SU-DHL-6 (cell line): ENCODE results near the gene SLC7A4.

Source experiments
- H2AFZ ChIP-seq: fragments of 200-600 bp; sonication (generic); 2 replicates; pipeline ENCODE4 v1.6.1; 2014; ENCODE audit warnings: low read depth, mild to moderate bottlenecking, moderate library complexity, mixed read lengths, antibody characterized with exemption, low read length; ENCODE audit not compliant: severe bottlenecking
- H3F3A ChIP-seq: fragments of 200-600 bp; shearing (Covaris generic); 2 replicates; pipeline ENCODE4 v1.6.0; 2016; ENCODE audit warnings: antibody characterized with exemption, mild to moderate bottlenecking; ENCODE audit not compliant: insufficient read depth
- H3K27ac ChIP-seq: fragments of 200-600 bp; sonication (generic); 2 replicates; pipeline ENCODE4 v1.5.1; 2016; ENCODE audit warnings: low read depth, mild to moderate bottlenecking, low read length, moderate library complexity, mixed read lengths
- H3K27me3 ChIP-seq: fragments of 200-600 bp; sonication (generic), shearing (Covaris generic); 2 replicates; pipeline ENCODE4 v1.6.0; 2014; ENCODE audit warnings: mild to moderate bottlenecking, low read length
- H3K36me3 ChIP-seq: fragments of 200-600 bp; sonication (generic); 2 replicates; pipeline ENCODE4 v1.6.1; 2014; ENCODE audit warnings: mild to moderate bottlenecking, low read length, mixed read lengths
- H3K4me2 ChIP-seq: fragments of 300-600, 200-600 bp; shearing (Covaris generic), sonication (generic); 2 replicates; pipeline ENCODE4 v1.6.0; 2014; ENCODE audit warnings: low read length, low read depth, mild to moderate bottlenecking; ENCODE audit not compliant: poor library complexity, severe bottlenecking
- H3K4me3 ChIP-seq: fragments of 200-600 bp; sonication (generic); 2 replicates; pipeline ENCODE4 v1.5.1; 2014; ENCODE audit warnings: antibody characterized with exemption, low read length, mild to moderate bottlenecking, mixed read lengths; ENCODE audit not compliant: insufficient read depth, poor library complexity, severe bottlenecking
- H3K79me2 ChIP-seq: fragments of 200-600 bp; sonication (generic); 2 replicates; pipeline ENCODE4 v1.6.1; 2014; ENCODE audit warnings: mild to moderate bottlenecking, low read length, moderate library complexity; ENCODE audit not compliant: insufficient read depth
- H3K9ac ChIP-seq: fragments of 200-600 bp; sonication (generic); 2 replicates; pipeline ENCODE4 v1.7.0; 2014; ENCODE audit warnings: mild to moderate bottlenecking, low read length
- H3K9me2 ChIP-seq: fragments of 200-600 bp; sonication (generic); replicated peaks from 2 replicates; pipeline ENCODE4 v1.6.1; 2014; ENCODE audit warnings: low read length; ENCODE audit not compliant: insufficient read depth
- H3K9me3 ChIP-seq: fragments of 200-600 bp; sonication (generic); 2 replicates; pipeline ENCODE4 v1.6.1; 2014; ENCODE audit warnings: low read length, mixed read lengths; ENCODE audit not compliant: insufficient read depth
- H4K20me1 ChIP-seq: fragments of 200-600 bp; sonication (generic); 2 replicates; pipeline ENCODE4 v1.6.1; 2014; ENCODE audit warnings: low read depth, mild to moderate bottlenecking, antibody characterized with exemption, low read length, moderate library complexity, mixed read lengths
- CTCF ChIP-seq: fragments of 200-600 bp; sonication (generic); IDR thresholded peaks from one replicate; pipeline ENCODE4 v1.5.1; 2017; ENCODE audit warnings: antibody characterized with exemption, mild to moderate bottlenecking, low read length, moderate library complexity; ENCODE audit not compliant: insufficient read depth, poor library complexity, severe bottlenecking
- EZH2phosphoT487 ChIP-seq: fragments of 200-600 bp; sonication (generic), shearing (Covaris generic); conservative IDR thresholded peaks from 2 replicates; pipeline ENCODE4 v1.6.1; 2018; ENCODE audit warnings: mild to moderate bottlenecking, antibody characterized with exemption, low read length, moderate library complexity, mixed read lengths

SLC7A4 gene

DNA sequence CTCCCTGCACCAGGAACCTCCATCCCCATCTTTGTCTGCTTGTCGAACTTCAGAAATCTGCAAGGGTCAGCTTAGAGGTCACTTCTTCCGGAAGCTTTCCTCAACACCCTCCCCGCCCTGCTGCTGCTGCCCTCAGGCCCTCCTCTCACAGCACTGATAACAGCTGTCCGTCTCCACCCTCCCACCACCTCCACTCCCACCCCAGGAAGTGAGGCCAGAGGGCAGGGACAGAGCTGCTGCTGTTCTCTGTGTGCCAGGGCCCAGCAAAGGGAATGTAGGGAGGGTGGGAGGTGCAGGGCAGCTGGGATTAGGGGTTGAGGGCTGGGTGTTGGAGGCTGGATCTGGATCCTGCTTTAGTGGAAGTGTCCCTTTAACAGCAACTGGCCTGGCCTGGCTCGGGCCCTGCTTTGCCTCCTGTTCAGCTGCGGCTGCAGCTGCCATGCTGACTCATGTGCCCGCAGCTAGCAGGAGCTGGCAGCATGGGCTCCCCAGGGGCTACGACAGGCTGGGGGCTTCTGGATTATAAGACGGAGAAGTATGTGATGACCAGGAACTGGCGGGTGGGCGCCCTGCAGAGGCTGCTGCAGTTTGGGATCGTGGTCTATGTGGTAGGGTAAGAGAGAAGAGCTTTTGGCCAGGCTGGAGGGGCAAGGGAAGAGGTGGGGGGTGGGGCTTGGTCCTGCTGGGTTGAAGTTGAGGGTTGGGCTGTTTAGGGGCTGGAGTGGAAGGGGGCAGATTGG, 17.5 kb downstream of the SLC7A4 start, which contains the start of gene P2RX6:
P2RX6 (plus strand) TSS at position 440 of the 740 bp plus-strand sequence; CDS start at position 450, 10 bp downstream.
- Histone ChIP-seq H2AFZ (no peak within 1 kb of the TSS), H3F3A (no peaks in the 10 kb centered on the region), H3K9ac (peak within 1 kb of the TSS; percentile 31; the same call in 1 of the 2 replicates)

DNA sequence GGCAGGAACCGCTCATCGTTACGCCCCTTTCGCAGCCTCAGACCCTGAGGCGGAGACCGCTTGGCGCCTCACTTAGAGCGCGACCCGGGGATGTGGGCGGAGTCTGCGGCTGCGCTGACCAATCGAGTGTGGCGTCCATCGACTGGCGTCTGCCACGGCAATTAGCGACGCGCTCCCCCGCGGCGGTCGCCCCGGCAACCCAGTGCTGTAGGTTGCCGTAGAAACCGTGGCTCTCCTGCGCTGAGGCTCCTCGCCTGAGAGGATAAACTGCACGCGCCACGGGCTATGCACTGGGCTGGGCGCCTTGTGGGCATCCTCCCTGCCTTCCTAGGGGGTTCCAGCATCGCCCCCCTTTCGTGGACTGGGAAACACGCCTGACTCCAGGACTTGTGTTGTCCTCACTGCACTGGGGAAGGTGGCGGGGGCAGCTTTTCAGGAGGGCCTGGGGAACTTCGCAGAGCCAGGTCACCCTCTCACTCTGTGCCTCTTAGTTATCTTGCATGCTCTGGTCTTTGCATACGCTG, 18.1 kb downstream of the SLC7A4 start:
- no peak overlapping the region for H3K27ac ChIP-seq
- H3K4me2 ChIP-seq = peak overlapping the region; percentile 45
- TF ChIP-seq CTCF = no peak
- no peak for TF ChIP-seq EZH2phosphoT487
- H3K9me2 ChIP-seq = no peaks in the 10 kb centered on the region
- H3K36me3 ChIP-seq = no peaks in the 10 kb centered on the region
- no peaks in the 10 kb centered on the region for H3K9me3 ChIP-seq
- no peak overlapping the region for H3K4me3 ChIP-seq
- peak overlapping the region; percentile 31; the same call in 1 of the 2 replicates for H3K9ac ChIP-seq
- H3F3A ChIP-seq = no peaks in the 10 kb centered on the region
- no peak overlapping the region for H2AFZ ChIP-seq
- H4K20me1 ChIP-seq = no peaks in the 10 kb centered on the region
- H3K27me3 ChIP-seq = no peaks in the 10 kb centered on the region
- no peaks in the 10 kb centered on the region for H3K79me2 ChIP-seq

More for the DNA sequence above, 17.5 kb downstream of the SLC7A4 start, which contains the start of gene P2RX6:
- no peak for TF ChIP-seq EZH2phosphoT487
- no peak for TF ChIP-seq CTCF
- no peaks in the 10 kb centered on the region for H3K36me3 ChIP-seq
- H3K27me3 ChIP-seq = no peaks in the 10 kb centered on the region
- no peaks in the 10 kb centered on the region for H3K79me2 ChIP-seq
- no peak within 1 kb of the TSS for H3K27ac ChIP-seq
- no peaks in the 10 kb centered on the region for H3K9me2 ChIP-seq
- H3K4me3 ChIP-seq = no peak within 1 kb of the TSS
- no peaks in the 10 kb centered on the region for H4K20me1 ChIP-seq
- H3K9me3 ChIP-seq = no peaks in the 10 kb centered on the region
- H3K4me2 ChIP-seq = peak within 1 kb of the TSS; percentile 45

GRCh38 chr22:21013657-21014201, 18.6 kb downstream of the SLC7A4 start:
- Histone ChIP-seq H3K9me2 (no peaks in the 10 kb centered on the region), H3K9me3 (no peaks in the 10 kb centered on the region), H4K20me1 (no peaks in the 10 kb centered on the region), H3K36me3 (no peaks in the 10 kb centered on the region), H3K4me3 (no peak overlapping the region), H3K27ac (no peak overlapping the region), H2AFZ (no peak overlapping the region), H3K9ac (peak overlapping the region; percentile 31; the same call in 1 of the 2 replicates), H3K27me3 (no peaks in the 10 kb centered on the region), H3K4me2 (peak overlapping the region; percentile 45), H3K79me2 (no peaks in the 10 kb centered on the region), H3F3A (no peaks in the 10 kb centered on the region)
- TF ChIP-seq CTCF = no peak
- no peak for TF ChIP-seq EZH2phosphoT487
